SK-N-SH (cell line): Measurements from ENCODE around the gene EBF3.

Source experiments
- ELF1 ChIP-seq: IDR thresholded peaks from 2 replicates; pipeline ENCODE4 v1.4.0; 2012
- EZH2phosphoT487 ChIP-seq: fragments of 200-600 bp; sonication (generic); IDR thresholded peaks from 2 replicates; pipeline ENCODE4 v1.6.1; 2017; ENCODE audit warnings: low read depth, mixed run types, mild to moderate bottlenecking, antibody characterized with exemption, moderate library complexity, borderline replicate concordance
- FOSL2 ChIP-seq: IDR thresholded peaks from 2 replicates; pipeline ENCODE4 v1.4.0; 2012; ENCODE audit warnings: low read depth, mild to moderate bottlenecking, moderate library complexity, borderline replicate concordance
- FOXM1 ChIP-seq: IDR thresholded peaks from 2 replicates; pipeline ENCODE4 v1.4.0; 2012; ENCODE audit warnings: low read depth, mild to moderate bottlenecking
- GATA2 ChIP-seq: sonication (generic); formaldehyde crosslinking; IDR thresholded peaks from 2 replicates; pipeline ENCODE4 v1.5.0; 2020; ENCODE audit warnings: mild to moderate bottlenecking, missing genetic modification reagents
- JUND ChIP-seq: IDR thresholded peaks from 2 replicates; pipeline ENCODE4 v1.4.0; 2012
- MXI1 ChIP-seq: IDR thresholded peaks from 2 replicates; pipeline ENCODE4 v1.6.1; 2012; ENCODE audit warnings: mild to moderate bottlenecking, low read depth, low read length, improper control_type of control experiment
- NFIC ChIP-seq: IDR thresholded peaks from 2 replicates; pipeline ENCODE4 v1.4.0; 2012; ENCODE audit warnings: borderline replicate concordance
- RCOR1 ChIP-seq: fragments of 150-350 bp; IDR thresholded peaks from 2 replicates; pipeline ENCODE4 v1.6.1; 2017; ENCODE audit warnings: antibody characterized with exemption, low read length
- RXRA ChIP-seq: IDR thresholded peaks from 2 replicates; pipeline ENCODE4 v1.4.0; 2012; ENCODE audit warnings: low read depth, mild to moderate bottlenecking, borderline replicate concordance
- TF ChIP-seq, protein P1 (sequence below): fragments of 200-600 bp; sonication (generic); IDR thresholded peaks from 2 replicates; pipeline ENCODE4 v1.6.1; 2017; ENCODE audit warnings: antibody characterized with exemption, mild to moderate bottlenecking, moderate library complexity
- TF ChIP-seq, protein P2 (sequence below): IDR thresholded peaks from 2 replicates; pipeline ENCODE4; 2012
- TF ChIP-seq, protein P3 (sequence below): IDR thresholded peaks from 2 replicates; pipeline ENCODE4 v1.4.0; 2012; ENCODE audit warnings: low read depth, borderline replicate concordance

DNA sequence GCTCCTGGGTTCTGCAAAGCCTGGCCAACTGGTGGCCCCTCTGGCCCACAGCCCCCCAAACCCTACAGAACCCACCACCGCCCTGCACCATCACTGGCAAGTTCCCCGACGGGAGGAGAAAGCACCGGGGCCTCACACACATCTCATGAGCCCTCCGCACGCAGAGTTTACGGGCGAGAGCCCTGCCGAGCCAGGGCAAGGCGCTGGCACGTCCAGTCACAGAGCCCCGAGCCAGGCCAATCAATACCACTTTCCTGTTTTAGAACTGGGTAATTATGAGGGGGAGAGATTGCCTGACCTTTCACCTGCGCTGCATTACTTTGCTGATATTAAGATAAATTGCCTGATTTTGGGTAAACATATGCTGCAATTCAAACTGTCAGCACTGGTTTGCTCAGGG is 113.3 kb downstream of the EBF3 start:
- TF ChIP-seq, protein P1, sequence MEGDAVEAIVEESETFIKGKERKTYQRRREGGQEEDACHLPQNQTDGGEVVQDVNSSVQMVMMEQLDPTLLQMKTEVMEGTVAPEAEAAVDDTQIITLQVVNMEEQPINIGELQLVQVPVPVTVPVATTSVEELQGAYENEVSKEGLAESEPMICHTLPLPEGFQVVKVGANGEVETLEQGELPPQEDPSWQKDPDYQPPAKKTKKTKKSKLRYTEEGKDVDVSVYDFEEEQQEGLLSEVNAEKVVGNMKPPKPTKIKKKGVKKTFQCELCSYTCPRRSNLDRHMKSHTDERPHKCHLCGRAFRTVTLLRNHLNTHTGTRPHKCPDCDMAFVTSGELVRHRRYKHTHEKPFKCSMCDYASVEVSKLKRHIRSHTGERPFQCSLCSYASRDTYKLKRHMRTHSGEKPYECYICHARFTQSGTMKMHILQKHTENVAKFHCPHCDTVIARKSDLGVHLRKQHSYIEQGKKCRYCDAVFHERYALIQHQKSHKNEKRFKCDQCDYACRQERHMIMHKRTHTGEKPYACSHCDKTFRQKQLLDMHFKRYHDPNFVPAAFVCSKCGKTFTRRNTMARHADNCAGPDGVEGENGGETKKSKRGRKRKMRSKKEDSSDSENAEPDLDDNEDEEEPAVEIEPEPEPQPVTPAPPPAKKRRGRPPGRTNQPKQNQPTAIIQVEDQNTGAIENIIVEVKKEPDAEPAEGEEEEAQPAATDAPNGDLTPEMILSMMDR = no peak
- no peak for TF ChIP-seq EZH2phosphoT487
- TF ChIP-seq JUND = no peak
- no peak for TF ChIP-seq RXRA
- TF ChIP-seq RCOR1 = no peak
- TF ChIP-seq GATA2 (CRISPR knock-in tag) = no peak
- no peak for TF ChIP-seq FOSL2
- TF ChIP-seq FOXM1 = no peak
- TF ChIP-seq, protein P2, sequence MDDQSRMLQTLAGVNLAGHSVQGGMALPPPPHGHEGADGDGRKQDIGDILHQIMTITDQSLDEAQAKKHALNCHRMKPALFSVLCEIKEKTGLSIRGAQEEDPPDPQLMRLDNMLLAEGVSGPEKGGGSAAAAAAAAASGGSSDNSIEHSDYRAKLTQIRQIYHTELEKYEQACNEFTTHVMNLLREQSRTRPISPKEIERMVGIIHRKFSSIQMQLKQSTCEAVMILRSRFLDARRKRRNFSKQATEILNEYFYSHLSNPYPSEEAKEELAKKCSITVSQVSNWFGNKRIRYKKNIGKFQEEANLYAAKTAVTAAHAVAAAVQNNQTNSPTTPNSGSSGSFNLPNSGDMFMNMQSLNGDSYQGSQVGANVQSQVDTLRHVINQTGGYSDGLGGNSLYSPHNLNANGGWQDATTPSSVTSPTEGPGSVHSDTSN = no peak
- no peak for TF ChIP-seq NFIC
- no peak for TF ChIP-seq ELF1
- TF ChIP-seq, protein P3, sequence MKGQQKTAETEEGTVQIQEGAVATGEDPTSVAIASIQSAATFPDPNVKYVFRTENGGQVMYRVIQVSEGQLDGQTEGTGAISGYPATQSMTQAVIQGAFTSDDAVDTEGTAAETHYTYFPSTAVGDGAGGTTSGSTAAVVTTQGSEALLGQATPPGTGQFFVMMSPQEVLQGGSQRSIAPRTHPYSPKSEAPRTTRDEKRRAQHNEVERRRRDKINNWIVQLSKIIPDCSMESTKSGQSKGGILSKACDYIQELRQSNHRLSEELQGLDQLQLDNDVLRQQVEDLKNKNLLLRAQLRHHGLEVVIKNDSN = no peak
- no peak for TF ChIP-seq MXI1
